GM19328 (cell line): ENCODE results near the gene ZNF211.

Source experiments
- ATAC-seq: cut with Tn5 transposase; IDR thresholded peaks from one replicate; pipeline ENCODE4 v1.9.1; 2021; ENCODE audit warnings: mild to moderate bottlenecking, moderate library complexity; ENCODE audit not compliant: unreplicated experiment

Gene ZNF211

GRCh38 chr19:57632987-57633831, at the start of gene ZNF211:
Gene ZNF211 (plus strand): TSS chr19:57633168. CDS start chr19:57633347, 179 bp downstream.
- peak; percentile 90 for ATAC-seq

DNA sequence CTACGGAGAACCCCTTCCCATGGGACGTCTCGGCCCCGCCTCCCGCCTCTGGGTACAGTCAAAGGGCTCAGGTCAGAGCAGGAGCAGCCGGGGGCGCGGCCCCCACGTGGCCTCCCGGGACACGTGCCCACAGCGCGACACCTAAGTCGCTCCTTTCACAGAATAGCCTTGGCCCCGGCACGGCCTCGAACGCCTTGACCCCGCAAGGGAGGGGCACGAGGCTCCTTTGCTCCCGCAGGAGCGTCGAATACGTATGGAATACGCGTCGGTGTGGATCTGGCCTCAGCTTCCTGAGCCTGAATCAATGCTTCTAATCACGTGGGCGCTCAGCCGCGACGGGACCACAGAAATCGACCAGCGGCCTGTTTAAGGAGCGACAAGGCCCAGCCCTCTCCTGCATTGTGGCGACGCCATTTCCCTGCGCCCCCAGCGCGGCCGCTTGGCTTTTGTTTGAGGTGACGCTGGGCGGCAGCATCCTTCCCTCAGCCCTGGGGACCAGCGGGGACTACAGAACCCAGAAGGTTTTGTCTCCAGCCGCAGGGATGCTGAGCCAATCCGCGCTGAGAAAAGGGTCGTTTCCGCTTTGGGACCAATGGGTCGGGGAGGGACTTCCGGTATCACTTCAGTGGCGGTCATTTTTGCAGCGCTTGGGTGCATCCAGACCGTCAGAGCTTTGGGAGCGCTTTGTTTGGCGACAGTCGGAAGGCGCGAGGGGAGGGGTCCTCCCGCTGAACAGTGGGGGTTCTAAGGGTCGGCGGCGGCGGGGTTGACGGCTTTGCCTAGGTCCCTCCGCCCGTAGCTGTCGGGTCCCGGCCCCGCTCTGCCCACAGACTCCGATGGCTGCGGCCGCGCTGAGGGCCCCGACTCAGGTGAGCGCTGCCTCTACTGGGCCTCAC, 49.2 kb upstream of the ZNF211 start, which contains the start of gene ZIK1:
TSS of gene ZIK1 (plus strand) at position 625 of the 896 bp plus-strand sequence. CDS start at position 837, 212 bp downstream.
- peak; percentile 79 for ATAC-seq

DNA sequence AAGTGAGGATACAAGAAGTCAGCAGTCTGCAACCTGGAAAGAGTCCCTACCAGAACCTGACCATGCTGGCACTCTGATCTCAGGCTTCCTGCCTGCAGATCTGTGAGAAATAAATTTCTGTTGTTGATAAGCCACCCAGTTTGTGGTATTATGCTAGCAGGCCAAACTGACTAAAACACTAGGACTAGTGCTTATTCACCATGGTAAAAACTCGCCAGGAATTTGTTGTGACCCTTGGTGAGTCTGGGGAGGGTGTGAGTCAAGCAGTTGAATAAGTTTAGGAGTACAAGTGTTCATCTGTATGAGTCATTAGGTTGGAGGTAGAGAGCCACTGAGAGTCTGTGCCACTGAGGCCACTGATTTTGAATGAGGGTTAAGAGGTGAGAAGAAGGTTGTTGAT, 45.4 kb upstream of the ZNF211 start:
- ATAC-seq: no peak

- no peak for ATAC-seq
Observed at GRCh38 chr19:57599377-57599760, 33.6 kb upstream of the ZNF211 start.

GRCh38 chr19:57599761-57600383, 33.1 kb upstream of the ZNF211 start, which contains the start of gene ZNF530:
Gene ZNF530 (plus strand): TSS chr19:57599885. CDS start chr19:57604346, 4,461 bp downstream.
- ATAC-seq: no peak

- ATAC-seq: no peak
Observed at GRCh38 chr19:57606931-57607330, 26.0 kb upstream of the ZNF211 start.

DNA sequence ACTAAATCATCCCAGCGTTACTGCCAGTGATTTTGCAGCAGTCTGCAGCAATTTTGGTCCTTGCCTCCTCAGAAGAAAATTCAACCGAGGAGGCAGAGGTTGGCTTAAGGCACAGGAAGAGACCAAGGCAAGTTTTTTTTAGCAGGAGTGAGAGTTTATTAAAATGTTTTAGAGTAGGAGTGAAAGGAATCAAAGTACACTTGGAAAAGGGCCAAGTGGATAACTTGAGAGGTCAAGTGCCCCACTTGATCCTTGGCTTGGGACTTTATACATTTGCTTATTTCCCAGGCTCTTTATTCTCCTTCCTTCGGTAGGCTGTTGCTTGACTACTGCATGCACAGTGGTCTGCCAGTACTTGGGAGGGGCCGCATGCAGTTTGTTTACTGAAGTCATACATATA, 21.9 kb upstream of the ZNF211 start:
- ATAC-seq: no peak

- ATAC-seq: peak; percentile 98
Observed at GRCh38 chr19:57613941-57614743, 18.8 kb upstream of the ZNF211 start, which contains the start of gene ZNF134. Gene ZNF134 (plus strand): TSS chr19:57614242. CDS start chr19:57619469, 5,227 bp downstream.

DNA sequence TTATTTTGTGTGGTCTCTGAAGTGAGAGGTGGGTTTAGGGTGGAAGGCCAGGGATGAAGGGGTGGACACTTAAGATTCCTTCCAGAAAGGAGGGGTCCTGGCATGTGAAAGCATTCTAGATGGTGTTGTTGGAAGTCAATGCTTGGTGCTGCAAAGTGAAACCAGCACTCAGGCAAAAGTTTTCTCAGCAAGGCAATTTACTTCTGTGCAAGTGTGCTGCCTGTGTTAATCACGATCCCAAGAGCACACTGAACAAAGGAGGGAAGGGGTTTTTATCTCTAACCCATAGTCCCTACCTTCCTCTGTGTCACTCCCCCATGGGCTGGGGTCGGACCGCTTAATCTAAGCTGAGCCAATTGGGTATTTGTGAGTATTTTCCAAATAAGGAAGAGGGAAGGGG, 17.6 kb upstream of the ZNF211 start:
- ATAC-seq: no peak

GRCh38 chr19:57620673-57621348, 12.2 kb upstream of the ZNF211 start:
- no peak for ATAC-seq

- ATAC-seq: no peak
Observed at GRCh38 chr19:57623091-57623490, 9.9 kb upstream of the ZNF211 start.

GRCh38 chr19:57633832-57634131, 814 bp downstream of the ZNF211 start:
- no peak for ATAC-seq

DNA sequence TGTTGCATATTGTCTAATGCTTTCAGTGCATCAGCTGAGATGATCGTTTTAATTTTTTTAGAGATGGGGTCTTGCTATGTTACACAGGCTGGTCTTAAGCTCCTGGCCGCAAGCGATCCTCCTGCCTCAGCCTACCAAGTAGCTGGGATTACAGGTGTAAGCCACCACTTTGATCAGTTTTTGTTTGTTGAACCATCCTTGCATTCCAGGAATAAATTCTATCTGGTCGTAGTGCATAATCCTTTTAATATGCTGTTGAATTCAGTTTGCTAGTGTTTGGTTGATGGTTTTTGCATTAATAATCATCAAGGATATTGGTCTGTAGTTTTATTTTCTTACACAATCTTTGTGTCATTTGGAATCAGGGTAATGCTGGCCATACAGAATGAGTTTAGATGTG, 4.4 kb downstream of the ZNF211 start:
- no peak for ATAC-seq

- ATAC-seq: no peak
Observed at GRCh38 chr19:57641715-57642234, 8.8 kb downstream of the ZNF211 start.

DNA sequence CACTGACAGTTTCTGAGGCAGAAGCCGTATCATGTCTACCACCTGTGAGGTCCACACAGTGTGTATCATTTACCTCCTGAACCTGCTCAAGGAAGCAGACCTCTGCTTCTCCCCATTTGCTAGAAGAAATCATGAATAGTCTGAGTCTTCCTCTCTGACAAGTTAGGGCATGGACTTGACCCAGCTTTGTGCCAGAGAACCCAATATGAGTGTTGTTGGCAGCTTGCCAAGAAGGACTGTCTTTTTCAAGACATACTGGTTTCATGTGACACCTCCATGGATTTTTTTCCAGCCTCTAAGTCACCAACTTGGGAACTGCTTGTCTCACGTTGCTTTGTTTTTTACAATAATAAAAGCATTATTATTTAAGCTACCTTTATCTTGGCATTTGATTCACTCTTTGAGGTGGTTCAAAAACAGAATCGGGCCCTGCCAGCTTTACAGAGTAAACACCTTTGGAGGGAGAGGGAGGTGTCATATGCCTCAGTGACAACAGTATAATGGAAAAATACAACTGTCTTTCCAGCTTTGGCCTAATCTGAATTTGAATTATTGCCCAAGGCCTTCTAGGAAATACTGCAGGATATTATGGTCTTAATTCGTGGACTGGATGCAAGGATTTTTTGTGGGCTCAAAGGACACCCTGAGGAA, 9.6 kb downstream of the ZNF211 start:
- ATAC-seq: no peak

- no peak for ATAC-seq
Observed at GRCh38 chr19:57643734-57644133, 10.8 kb downstream of the ZNF211 start.

GRCh38 chr19:57648331-57649003, 15.5 kb downstream of the ZNF211 start:
- no peak for ATAC-seq

- ATAC-seq: no peak
Observed at GRCh38 chr19:57651654-57651996, 18.7 kb downstream of the ZNF211 start.

DNA sequence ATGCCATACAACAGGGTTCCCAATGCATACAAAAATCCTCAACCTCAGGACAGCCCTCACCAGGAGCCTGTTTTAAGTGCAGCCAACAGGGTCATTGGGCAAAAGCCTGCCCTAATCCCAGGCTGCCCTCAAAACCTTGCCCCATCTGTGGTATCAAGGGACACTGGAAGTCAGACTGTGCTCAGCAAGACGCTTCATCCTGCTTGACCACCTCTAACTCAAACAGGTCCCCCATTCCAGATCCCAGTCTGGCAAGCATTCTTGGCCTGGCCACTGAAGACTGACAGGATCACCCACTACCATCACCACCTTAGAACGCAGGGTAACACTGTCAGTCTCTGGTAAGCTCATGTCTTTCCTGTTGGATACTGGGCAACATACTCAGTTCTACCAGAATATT, 20.7 kb downstream of the ZNF211 start:
- ATAC-seq: no peak
